Liver (tissue), 9 donors: ENCODE data around the gene EIF3K. TPM values are rescaled to one million over a fixed set of nuclear protein-coding genes. Genes with fewer than 3 reads are reported as not detected.

ENCODE experiments used
- DNase-seq: peaks from one replicate; pipeline ENCODE4 v3.0.0-alpha.2; 2017; ENCODE audit warnings: low spot score
- H3K27ac ChIP-seq, 2 donors: one replicate each; pipeline ENCODE4 v1.7.0; 2013; ENCODE audit warnings: inconsistent platforms in 2 of 2, low read length in 2 of 2, control low read depth in 1 of 2, low read depth in 1 of 2, mild to moderate bottlenecking in 1 of 2
- H3K27me3 ChIP-seq, 4 donors: one replicate each; pipeline versions ENCODE4 v1.6.1 to v1.7.0; 2013; ENCODE audit warnings: low read length in 3 of 4, inconsistent platforms in 1 of 4, mild to moderate bottlenecking in 1 of 4, moderate library complexity in 1 of 4; ENCODE audit not compliant: control insufficient read depth in 4 of 4, insufficient read depth in 4 of 4
- H3K36me3 ChIP-seq, 4 donors: one replicate each; pipeline versions ENCODE4 v1.6.1 to v1.7.0; 2013; ENCODE audit warnings: low read length in 3 of 4, mild to moderate bottlenecking in 3 of 4, low read depth in 1 of 4, moderate library complexity in 1 of 4; ENCODE audit not compliant: control insufficient read depth in 4 of 4, insufficient read depth in 3 of 4
- H3K4me1 ChIP-seq, 4 donors: one replicate each; pipeline versions ENCODE4 v1.6.1 to v1.7.0; 2013; ENCODE audit warnings: low read length in 3 of 4, mild to moderate bottlenecking in 3 of 4, moderate library complexity in 1 of 4; ENCODE audit not compliant: control insufficient read depth in 4 of 4, insufficient read depth in 4 of 4
- H3K4me3 ChIP-seq, 3 donors: one replicate each; pipeline versions ENCODE4 v1.6.1 to v1.7.0; 2013; ENCODE audit warnings: low read length in 3 of 3, control low read depth in 1 of 3, low read depth in 1 of 3, mild to moderate bottlenecking in 1 of 3
- H3K9ac ChIP-seq, 2 donors: one replicate each; pipeline ENCODE4 v1.7.0; 2013; ENCODE audit warnings: low read length in 2 of 2, mild to moderate bottlenecking in 2 of 2, moderate library complexity in 2 of 2, control low read depth in 1 of 2, low read depth in 1 of 2
- H3K9me3 ChIP-seq, 4 donors: one replicate each; pipeline versions ENCODE4 v1.6.1 to v1.7.0; 2013; ENCODE audit warnings: low read length in 3 of 4; ENCODE audit not compliant: control insufficient read depth in 4 of 4
- CTCF ChIP-seq: fragments of 150-350 bp; IDR thresholded peaks from 2 replicates; pipeline ENCODE4 v1.5.1; 2017; ENCODE audit warnings: improper control_type of control experiment, low read depth, low read length; ENCODE audit not compliant: missing input control
- EGR1 ChIP-seq, 2 donors: IDR thresholded peaks; 2 replicates each; pipeline ENCODE4 v1.6.1; 2016 to 2018; ENCODE audit warnings: antibody characterized with exemption in 2 of 2, low read depth in 2 of 2
- FOXA1 ChIP-seq: IDR thresholded peaks from 2 replicates; pipeline ENCODE4 v1.6.1; 2016; ENCODE audit warnings: antibody characterized with exemption
- FOXA2 ChIP-seq: IDR thresholded peaks from 2 replicates; pipeline ENCODE4 v1.6.1; 2016; ENCODE audit warnings: antibody characterized with exemption
- GABPA ChIP-seq, 2 donors: IDR thresholded peaks in 1 of 2; conservative IDR thresholded peaks in 1 of 2; 2 replicates each; pipeline ENCODE4 v1.6.1; 2016; ENCODE audit warnings: antibody characterized with exemption in 2 of 2, mild to moderate bottlenecking in 1 of 2, moderate library complexity in 1 of 2
- HNF4A ChIP-seq, 2 donors: conservative IDR thresholded peaks; 2 replicates each; pipeline ENCODE4 v1.6.1; 2016; ENCODE audit warnings: antibody characterized with exemption in 2 of 2, mild to moderate bottlenecking in 2 of 2
- HNF4G ChIP-seq: IDR thresholded peaks from 2 replicates; pipeline ENCODE4 v1.6.1; 2016; ENCODE audit warnings: antibody characterized with exemption
- JUND ChIP-seq, 2 donors: IDR thresholded peaks; 2 replicates each; pipeline ENCODE4 v1.6.1; 2016; ENCODE audit warnings: antibody characterized with exemption in 2 of 2
- MAX ChIP-seq: IDR thresholded peaks from 2 replicates; pipeline ENCODE4 v1.6.1; 2016; ENCODE audit warnings: antibody characterized with exemption
- NR2F2 ChIP-seq: IDR thresholded peaks from 2 replicates; pipeline ENCODE4 v1.6.1; 2016; ENCODE audit warnings: antibody characterized with exemption
- RAD21 ChIP-seq, 2 donors: IDR thresholded peaks; 2 replicates each; pipeline ENCODE4 v1.6.1; 2016; ENCODE audit warnings: antibody characterized with exemption in 2 of 2, mild to moderate bottlenecking in 2 of 2
- REST ChIP-seq: IDR thresholded peaks from 2 replicates; pipeline ENCODE4 v1.6.1; 2016; ENCODE audit warnings: antibody characterized with exemption, mild to moderate bottlenecking
- RXRA ChIP-seq, 2 donors: IDR thresholded peaks; 2 replicates each; pipeline ENCODE4 v1.6.1; 2017 to 2018; ENCODE audit warnings: antibody characterized with exemption in 2 of 2, mild to moderate bottlenecking in 1 of 2
- SP1 ChIP-seq: IDR thresholded peaks from 2 replicates; pipeline ENCODE4 v1.6.1; 2018; ENCODE audit warnings: antibody characterized with exemption, mild to moderate bottlenecking
- TAF1 ChIP-seq: conservative IDR thresholded peaks from 2 replicates; pipeline ENCODE4 v1.6.1; 2016; ENCODE audit warnings: antibody characterized with exemption, mild to moderate bottlenecking
- YY1 ChIP-seq: IDR thresholded peaks from 2 replicates; pipeline ENCODE4 v1.6.1; 2016; ENCODE audit warnings: antibody characterized with exemption, mild to moderate bottlenecking
- WGBS: extraction: QIAGEN DNeasy Blood & Tissue Kit; methylation state at CpG from one replicate; pipeline ENCODE4 v1.1.7; 2013; 5-methylcytosine and 5-hydroxymethylcytosine counted together
- polyA plus RNA-seq, 2 donors: library from polyadenylated mRNA; stranded (reverse) in 1 of 2; unstranded in 1 of 2; fragments of 200-250 nt in 1 of 2; fragments of >200 nt in 1 of 2; fragmentation: Nextera tagmentation in 1 of 2; extraction: Ambion mirVana in 1 of 2; gene quantifications; one replicate each; pipeline versions ENCODE4 v1.2.1 to v1.2.3, GENCODE V29; 2013 to 2015
- total RNA-seq, 2 donors: library from RNA; depleted of rRNA; stranded (reverse); fragments of >200 nt; gene quantifications; one replicate each; pipeline ENCODE4 v1.2.3, GENCODE V29; 2014
- donor health status: healthy.
- donor health status: healthy.
- donor health status: healthy.
- donor health status: healthy.
- donor health status: healthy.

Gene EIF3K
- total and polyA plus RNA-seq, 4 donors: 118 to 240 (median 151) TPM

- TF ChIP-seq TAF1 (no peak), NR2F2 (no peak), RXRA (IDR thresholded peaks at IDR 0.05) (no peak), MAX (no peak), HNF4G (no peak), GABPA (IDR thresholded peaks at IDR 0.05 in 1 of 2, conservative IDR thresholded peaks at IDR 0.05 in 1 of 2) (no peak), YY1 (no peak), JUND (IDR thresholded peaks at IDR 0.05) (no peak), RAD21 (IDR thresholded peaks at IDR 0.05) (no peak), SP1 (no peak), REST (no peak), EGR1 (IDR thresholded peaks at IDR 0.05; ENCODE audit: low read depth in 2 of 2) (no peak)
- no peaks in the 10 kb centered on the region for H3K9me3 ChIP-seq
- H3K4me3 ChIP-seq: no peak overlapping the region
- no peak for DNase-seq
- H3K4me1 ChIP-seq: peaks cover 2 to 16% (median 13%) of the 10 kb centered on the region in 4 donors
- H3K27ac ChIP-seq: no peak overlapping the region
- H3K36me3 ChIP-seq: peaks cover 0 to under 1% (median 0%) of the 10 kb centered on the region in 4 donors
- no peaks in the 10 kb centered on the region for H3K27me3 ChIP-seq
- 86% methylated on average over 7 of the region's 7 CpGs for WGBS
- H3K9ac ChIP-seq: no peak overlapping the region
Measured at GRCh38 chr19:38615007-38615581, 3.9 kb upstream of the EIF3K start.

- Histone ChIP-seq H3K27ac (no peak overlapping the region), H3K36me3 (peaks cover 2 to 12% (median 6%) of the 10 kb centered on the region in 4 donors), H3K9me3 (no peaks in the 10 kb centered on the region), H3K4me1 (peaks cover 2 to 20% (median 15%) of the 10 kb centered on the region in 4 donors), H3K4me3 (no peak overlapping the region), H3K9ac (no peak overlapping the region), H3K27me3 (no peaks in the 10 kb centered on the region)
- TF ChIP-seq SP1: no peak
- no peak for TF ChIP-seq TAF1
- TF ChIP-seq MAX: no peak
- no peak for TF ChIP-seq CTCF
- TF ChIP-seq HNF4G: no peak
- no peak for TF ChIP-seq RXRA (IDR thresholded peaks at IDR 0.05)
- TF ChIP-seq NR2F2: no peak
- no peak for TF ChIP-seq EGR1 (IDR thresholded peaks at IDR 0.05; ENCODE audit: low read depth in 2 of 2)
- TF ChIP-seq HNF4A (conservative IDR thresholded peaks at IDR 0.05): no peak
- TF ChIP-seq GABPA (IDR thresholded peaks at IDR 0.05 in 1 of 2, conservative IDR thresholded peaks at IDR 0.05 in 1 of 2): no peak
- TF ChIP-seq JUND (IDR thresholded peaks at IDR 0.05): no peak
- TF ChIP-seq REST: no peak
- TF ChIP-seq FOXA1: no peak
- TF ChIP-seq RAD21 (IDR thresholded peaks at IDR 0.05): no peak
- no peak for TF ChIP-seq FOXA2
- no peak for TF ChIP-seq YY1
- 85% methylated on average over 6 of the region's 6 CpGs for WGBS
- no peak for DNase-seq
Measured at GRCh38 chr19:38616265-38616664, 2.7 kb upstream of the EIF3K start.
